Thymus (tissue), 11 donors: ENCODE data around the gene RABGAP1L. TPM values are rescaled to one million over a fixed set of nuclear protein-coding genes. Genes with fewer than 3 reads are reported as not detected.

Experiments used
- DNase-seq, 9 donors: peaks; one replicate each; pipeline ENCODE4 v3.0.0-alpha.2; 2013; ENCODE audit warnings: low spot score in 9 of 9, low read depth in 6 of 9, missing footprints in 1 of 9
- H3K27ac ChIP-seq, 2 donors: one replicate each; pipeline ENCODE4 v1.5.1; 2013; ENCODE audit warnings: control low read depth in 1 of 2, low read depth in 1 of 2, low read length in 1 of 2, mild to moderate bottlenecking in 1 of 2, moderate library complexity in 1 of 2
- H3K27me3 ChIP-seq, 2 donors: one replicate each; pipeline ENCODE4 v1.5.1; 2013; ENCODE audit warnings: low read length in 1 of 2; ENCODE audit not compliant: control insufficient read depth in 2 of 2, insufficient read depth in 1 of 2
- H3K36me3 ChIP-seq, 2 donors: one replicate each; pipeline ENCODE4 v1.5.1; 2013; ENCODE audit warnings: low read length in 1 of 2, mild to moderate bottlenecking in 1 of 2, moderate library complexity in 1 of 2; ENCODE audit not compliant: control insufficient read depth in 2 of 2, insufficient read depth in 2 of 2
- H3K4me1 ChIP-seq, 2 donors: one replicate each; pipeline ENCODE4 v1.5.1; 2013; ENCODE audit warnings: low read length in 2 of 2; ENCODE audit not compliant: control insufficient read depth in 2 of 2, insufficient read depth in 2 of 2
- H3K4me3 ChIP-seq, 2 donors: one replicate each; pipeline ENCODE4 v1.5.1; 2013; ENCODE audit warnings: low read length in 2 of 2, control low read depth in 1 of 2, mild to moderate bottlenecking in 1 of 2
- H3K9me3 ChIP-seq, 2 donors: one replicate each; pipeline ENCODE4 v1.5.1; 2013; ENCODE audit warnings: low read length in 1 of 2, mild to moderate bottlenecking in 1 of 2; ENCODE audit not compliant: control insufficient read depth in 2 of 2, insufficient read depth in 1 of 2
- WGBS: extraction: QIAGEN DNeasy Blood & Tissue Kit; methylation state at CpG from one replicate; pipeline ENCODE4 v1.1.7; 2013; 5-methylcytosine and 5-hydroxymethylcytosine counted together
- polyA plus RNA-seq: library from polyadenylated mRNA; stranded (reverse); fragments of 200-250 nt; gene quantifications from one replicate; pipeline ENCODE4 v1.2.3, GENCODE V29; 2013
- total RNA-seq: library from RNA; stranded (reverse); fragments of 120-200 nt; gene quantifications from one replicate; pipeline ENCODE4 v1.2.4, GENCODE V29; 2013
- donor health status: healthy.

Gene RABGAP1L
- total and polyA plus RNA-seq, 2 donors = 30.6 to 37.4 TPM

GRCh38 chr1:174262349-174263241 lies 103.3 kb downstream of the RABGAP1L start:
- Histone ChIP-seq H3K27me3 (no peaks in the 10 kb centered on the region), H3K36me3 (no peaks in the 10 kb centered on the region), H3K4me1 (no peaks in the 10 kb centered on the region), H3K9me3 (no peaks in the 10 kb centered on the region), H3K27ac (no peak overlapping the region), H3K4me3 (no peak overlapping the region)
- peak in 8 of 9 donors; percentile 10 to 58 (median 36) for DNase-seq
- 75% methylated on average over 3 of the region's 3 CpGs for WGBS

- no peaks in the 10 kb centered on the region for H3K4me1 ChIP-seq
- no peaks in the 10 kb centered on the region for H3K9me3 ChIP-seq
- H3K27ac ChIP-seq = no peak overlapping the region
Measured at GRCh38 chr1:174265282-174265681, 106.0 kb downstream of the RABGAP1L start.

GRCh38 chr1:174266476-174266875 lies 107.2 kb downstream of the RABGAP1L start:
- Histone ChIP-seq H3K4me3 (no peak overlapping the region), H3K36me3 (no peaks in the 10 kb centered on the region), H3K4me1 (no peaks in the 10 kb centered on the region), H3K9me3 (no peaks in the 10 kb centered on the region), H3K27ac (no peak overlapping the region), H3K27me3 (no peaks in the 10 kb centered on the region)
- no peak for DNase-seq
- 99% methylated on average over 2 of the region's 2 CpGs for WGBS

More at GRCh38 chr1:174265282-174265681, 106.0 kb downstream of the RABGAP1L start:
- no peak overlapping the region for H3K4me3 ChIP-seq
- H3K36me3 ChIP-seq = no peaks in the 10 kb centered on the region
- no peak for DNase-seq
- H3K27me3 ChIP-seq = no peaks in the 10 kb centered on the region

GRCh38 chr1:174266991-174267612 lies 107.8 kb downstream of the RABGAP1L start:
- Histone ChIP-seq H3K27me3 (no peaks in the 10 kb centered on the region), H3K36me3 (no peaks in the 10 kb centered on the region), H3K4me1 (no peaks in the 10 kb centered on the region), H3K9me3 (no peaks in the 10 kb centered on the region), H3K27ac (no peak overlapping the region), H3K4me3 (no peak overlapping the region)
- 97% methylated on average over 1 of the region's 1 CpG for WGBS
- no peak for DNase-seq

GRCh38 chr1:174269989-174270651 lies 110.8 kb downstream of the RABGAP1L start:
- WGBS = 100% methylated on average over 1 of the region's 1 CpG
- H3K9me3 ChIP-seq = no peaks in the 10 kb centered on the region
- no peaks in the 10 kb centered on the region for H3K27me3 ChIP-seq
- no peak overlapping the region for H3K27ac ChIP-seq
- H3K4me3 ChIP-seq = no peak overlapping the region
- no peaks in the 10 kb centered on the region for H3K4me1 ChIP-seq
- no peak for DNase-seq
- no peaks in the 10 kb centered on the region for H3K36me3 ChIP-seq

GRCh38 chr1:174273190-174273589 lies 113.9 kb downstream of the RABGAP1L start:
- Histone ChIP-seq H3K27ac (no peak overlapping the region), H3K4me3 (no peak overlapping the region), H3K36me3 (no peaks in the 10 kb centered on the region), H3K4me1 (no peaks in the 10 kb centered on the region), H3K9me3 (no peaks in the 10 kb centered on the region), H3K27me3 (no peaks in the 10 kb centered on the region)
- no peak for DNase-seq

GRCh38 chr1:174273776-174274175 lies 114.5 kb downstream of the RABGAP1L start:
- H3K27ac ChIP-seq = no peak overlapping the region
- no peaks in the 10 kb centered on the region for H3K27me3 ChIP-seq
- DNase-seq = no peak
- no peaks in the 10 kb centered on the region for H3K4me1 ChIP-seq
- H3K4me3 ChIP-seq = no peak overlapping the region
- no peaks in the 10 kb centered on the region for H3K9me3 ChIP-seq
- H3K36me3 ChIP-seq = no peaks in the 10 kb centered on the region

- no peak overlapping the region for H3K27ac ChIP-seq
- no peaks in the 10 kb centered on the region for H3K9me3 ChIP-seq
- no peak for DNase-seq
- no peaks in the 10 kb centered on the region for H3K27me3 ChIP-seq
- H3K4me1 ChIP-seq = no peaks in the 10 kb centered on the region
- whole genome bisulfite sequencing = 98% methylated on average over 3 of the region's 3 CpGs
- no peak overlapping the region for H3K4me3 ChIP-seq
- no peaks in the 10 kb centered on the region for H3K36me3 ChIP-seq
Measured at GRCh38 chr1:174274452-174274851, 115.1 kb downstream of the RABGAP1L start.

- no peak for DNase-seq
- no peaks in the 10 kb centered on the region for H3K9me3 ChIP-seq
- H3K4me1 ChIP-seq = no peaks in the 10 kb centered on the region
- H3K36me3 ChIP-seq = peaks cover 0 to under 1% of the 10 kb centered on the region in 2 donors
- no peak overlapping the region for H3K27ac ChIP-seq
- H3K4me3 ChIP-seq = no peak overlapping the region
- 97% methylated on average over 2 of the region's 2 CpGs for WGBS
- no peaks in the 10 kb centered on the region for H3K27me3 ChIP-seq
Measured at GRCh38 chr1:174274884-174275283, 115.6 kb downstream of the RABGAP1L start.
